Measurements from ENCODE around the gene LCN9. TPM values are rescaled to one million over a fixed set of nuclear protein-coding genes. Genes with fewer than 3 reads are reported as not detected.

LCN9 gene
- total and polyA plus RNA-seq, 2 of the 4 experiments (the other 2 are of a cell fraction), result not detected

DNA sequence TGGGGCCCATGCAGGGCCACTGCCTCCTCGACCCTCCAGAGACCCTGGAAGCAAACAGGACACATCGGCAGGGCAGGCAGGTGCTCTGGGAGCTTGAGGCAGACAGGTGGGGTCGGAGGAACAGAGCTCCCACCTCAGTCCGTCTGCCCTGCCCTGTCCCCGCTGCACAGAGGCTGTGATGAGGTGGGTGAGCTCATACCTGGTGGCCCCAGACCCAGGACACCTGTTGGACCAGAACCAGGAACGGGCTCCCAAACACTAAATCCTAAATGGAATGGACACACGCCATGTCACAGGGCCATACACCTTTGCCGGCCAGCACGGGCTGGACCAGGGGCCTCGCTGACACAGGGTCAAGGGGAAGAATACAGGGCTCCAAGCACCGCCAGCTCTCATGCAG is 30.7 kb downstream of the LCN9 start:
- no peak overlapping the region for H4K5ac ChIP-seq (ENCODE audit: low read depth, low read length)
- H3K9ac ChIP-seq (ENCODE audit: low read depth, low read length), result no peak overlapping the region
- no peak for DNase-seq
- H4K91ac ChIP-seq (ENCODE audit: insufficient read depth, low read depth, low read length), result no peak overlapping the region
- POLR2A ChIA-PET (ENCODE audit: unreplicated experiment), result no interaction called here
- H2BK120ac ChIP-seq (ENCODE audit: low read depth, low read length), result no peak overlapping the region
- H3K79me1 ChIP-seq (ENCODE audit: low read depth in 1 of 2, low read length in 2 of 2), result no peaks in the 10 kb centered on the region
- no peak overlapping the region for H3K27ac ChIP-seq (ENCODE audit: insufficient read depth, low read length)
- dilution Hi-C loops (cut with HindIII; ENCODE audit: low sequenced_read_pairs, unreplicated experiment), result no loop called here
- intact Hi-C loops (cut with micrococcal nuclease), result no loop called here
- no peak overlapping the region for H2BK5ac ChIP-seq (ENCODE audit: low read depth, low read length, poor library complexity, severe bottlenecking)
- H3K4ac ChIP-seq (ENCODE audit: low read depth, low read length), result no peak overlapping the region
- no peak overlapping the region for H2AK5ac ChIP-seq (ENCODE audit: low read depth, low read length)
- TF ChIP-seq MXI1 (IDR thresholded peaks at IDR 0.05; ENCODE audit: borderline replicate concordance, low read depth, low read length) (no peak), NFE2L2 (IDR thresholded peaks at IDR 0.05; ENCODE audit: low read depth, low read length) (no peak), RFX5 (IDR thresholded peaks at IDR 0.05; ENCODE audit: low read depth, low read length) (no peak), POLR2A (IDR thresholded peaks at IDR 0.05; ENCODE audit: low read depth, low read length) (no peak), MAZ (IDR thresholded peaks at IDR 0.05; ENCODE audit: borderline replicate concordance, low read depth, low read length) (no peak), FOS (IDR thresholded peaks at IDR 0.05; ENCODE audit: low read depth, low read length) (no peak), RCOR1 (IDR thresholded peaks at IDR 0.05; ENCODE audit: insufficient replicate concordance, low read length) (no peak), CEBPB (IDR thresholded peaks at IDR 0.05; ENCODE audit: low read depth, low read length) (no peak), BHLHE40 (IDR thresholded peaks at IDR 0.05; ENCODE audit: low read depth, low read length) (no peak), CHD1 (IDR thresholded peaks at IDR 0.05; ENCODE audit: low read depth, low read length) (no peak), SMC3 (IDR thresholded peaks at IDR 0.05; ENCODE audit: low read depth, low read length) (no peak)
- TF ChIP-seq, protein P1, sequence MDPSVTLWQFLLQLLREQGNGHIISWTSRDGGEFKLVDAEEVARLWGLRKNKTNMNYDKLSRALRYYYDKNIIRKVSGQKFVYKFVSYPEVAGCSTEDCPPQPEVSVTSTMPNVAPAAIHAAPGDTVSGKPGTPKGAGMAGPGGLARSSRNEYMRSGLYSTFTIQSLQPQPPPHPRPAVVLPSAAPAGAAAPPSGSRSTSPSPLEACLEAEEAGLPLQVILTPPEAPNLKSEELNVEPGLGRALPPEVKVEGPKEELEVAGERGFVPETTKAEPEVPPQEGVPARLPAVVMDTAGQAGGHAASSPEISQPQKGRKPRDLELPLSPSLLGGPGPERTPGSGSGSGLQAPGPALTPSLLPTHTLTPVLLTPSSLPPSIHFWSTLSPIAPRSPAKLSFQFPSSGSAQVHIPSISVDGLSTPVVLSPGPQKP (IDR thresholded peaks at IDR 0.05; ENCODE audit: borderline replicate concordance, low read depth, low read length), result no peak
- TF ChIP-seq, protein P2, sequence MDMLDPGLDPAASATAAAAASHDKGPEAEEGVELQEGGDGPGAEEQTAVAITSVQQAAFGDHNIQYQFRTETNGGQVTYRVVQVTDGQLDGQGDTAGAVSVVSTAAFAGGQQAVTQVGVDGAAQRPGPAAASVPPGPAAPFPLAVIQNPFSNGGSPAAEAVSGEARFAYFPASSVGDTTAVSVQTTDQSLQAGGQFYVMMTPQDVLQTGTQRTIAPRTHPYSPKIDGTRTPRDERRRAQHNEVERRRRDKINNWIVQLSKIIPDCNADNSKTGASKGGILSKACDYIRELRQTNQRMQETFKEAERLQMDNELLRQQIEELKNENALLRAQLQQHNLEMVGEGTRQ (IDR thresholded peaks at IDR 0.05; ENCODE audit: low read depth, low read length), result no peak
- in situ Hi-C loops (cut with MboI; ENCODE audit: low sequenced_read_pairs), result no loop called here
- no peaks in the 10 kb centered on the region for H3K36me3 ChIP-seq (ENCODE audit: control insufficient read depth, insufficient read depth, low read length)
- H2BK20ac ChIP-seq (ENCODE audit: low read depth, low read length), result no peak overlapping the region
- H3K18ac ChIP-seq (ENCODE audit: low read depth, low read length), result no peak overlapping the region
- no peak overlapping the region for H4K8ac ChIP-seq (ENCODE audit: low read depth in 2 of 2, low read length in 2 of 2)
- H3K27me3 ChIP-seq (ENCODE audit: control insufficient read depth, insufficient read depth, low read length), result peaks cover 2% of the 10 kb centered on the region; the same call in 1 of the 2 replicates
- no peak overlapping the region for H3K23ac ChIP-seq (ENCODE audit: low read depth, low read length)
- no peak overlapping the region for H2BK15ac ChIP-seq (ENCODE audit: low read depth, low read length)
- H3K4me1 ChIP-seq (ENCODE audit: control insufficient read depth, insufficient read depth, low read length), result no peaks in the 10 kb centered on the region
- H3K4me2 ChIP-seq (ENCODE audit: low read depth, low read length), result no peak overlapping the region
- no peak overlapping the region for H2AK9ac ChIP-seq (replicated peaks; ENCODE audit: low read depth, low read length, poor library complexity)
- peaks cover 4% of the 10 kb centered on the region; the same call in 1 of the 2 replicates for H3K9me1 ChIP-seq (ENCODE audit: insufficient read depth, low read length)
- H4K20me1 ChIP-seq (ENCODE audit: insufficient read depth, low read length), result no peaks in the 10 kb centered on the region
- no TSS peak for BruUV-seq (replicated peaks)
- H3K9me3 ChIP-seq (ENCODE audit: control insufficient read depth, insufficient read depth, low read length), result no peaks in the 10 kb centered on the region
- 55% methylated on average over 6 of the region's 11 CpGs; no CpG with 5 or more reads in 1 of the 2 experiments for WGBS, 2 experiments (ENCODE audit: extremely low coverage in 2 of 2, insufficient read length in 1 of 2)
- H3K4me3 ChIP-seq (ENCODE audit: insufficient read depth, low read depth, low read length), result no peak overlapping the region
- H2AFZ ChIP-seq (replicated peaks; ENCODE audit: low read length, poor library complexity), result no peak overlapping the region
- ATAC-seq (ENCODE audit: low read depth), result no peak
- CTCF ChIA-PET, result no interaction called here
- H3K14ac ChIP-seq (replicated peaks; ENCODE audit: low read depth, low read length), result no peak overlapping the region
- H3K56ac ChIP-seq (ENCODE audit: extremely low read depth, insufficient read depth, low read length), result no peak overlapping the region
